GM21717 (cell line): ENCODE results near the gene SP5.
A peak's percentile ranks its signal among the peaks of the same experiment; 100 is the strongest.
"Not testable (repeated sequence)": the region's sequence is repeated elsewhere in the genome, so short reads cannot be mapped to it uniquely, and the experiment has no call there.

Experiments used
- ATAC-seq: cut with Tn5 transposase; IDR thresholded peaks from one replicate; pipeline ENCODE4 v1.9.1; 2021; ENCODE audit warnings: mild to moderate bottlenecking, moderate library complexity; ENCODE audit not compliant: unreplicated experiment

SP5 gene

GRCh38 chr2:170715062-170715931 lies at the start of gene SP5:
Gene SP5, plus strand, starts transcription at chr2:170715337. Its CDS starts 176 bp downstream, at chr2:170715513.
- ATAC-seq: no peak

- ATAC-seq: no peak
These were observed 49.4 kb upstream of the SP5 start for GRCh38 chr2:170665743-170666142.

DNA sequence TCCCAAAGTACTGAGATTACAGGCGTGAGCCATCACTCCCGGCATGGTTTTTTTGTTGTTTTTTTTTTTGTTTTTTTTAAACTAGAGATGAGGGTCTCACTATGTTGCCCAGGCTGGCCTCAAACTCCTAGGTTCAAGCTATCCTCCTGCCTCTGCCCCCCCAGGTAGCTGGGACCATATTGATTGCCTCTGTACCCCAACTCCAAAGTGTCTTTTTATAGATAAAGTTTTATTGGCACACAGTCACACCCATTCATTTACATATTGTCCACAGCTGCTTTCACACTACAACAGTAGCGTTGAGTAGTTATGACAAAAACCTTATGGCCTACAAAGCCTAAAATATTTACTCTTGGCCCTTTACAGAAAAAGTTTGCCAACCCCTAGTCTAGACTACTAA lies 45.2 kb upstream of the SP5 start:
- ATAC-seq: no peak

DNA sequence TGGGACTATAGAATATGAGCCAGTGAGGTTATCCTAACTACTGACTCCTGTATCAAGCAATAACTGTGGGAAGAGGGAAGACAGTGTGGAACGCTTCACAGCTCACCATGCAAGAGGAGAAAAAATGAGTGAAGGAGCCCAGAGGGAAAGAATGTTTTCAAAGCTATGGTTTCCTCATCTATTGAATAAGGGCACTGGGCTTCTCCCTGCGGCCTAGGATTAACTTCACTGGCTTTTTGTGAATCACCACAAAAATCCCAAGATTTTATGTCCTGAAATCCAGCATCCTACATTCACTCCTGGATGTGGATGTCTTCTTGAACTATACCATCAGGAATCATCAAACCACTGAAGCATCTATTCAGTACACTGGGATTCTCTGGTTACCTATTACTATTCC lies 44.5 kb upstream of the SP5 start:
- ATAC-seq: no peak

DNA sequence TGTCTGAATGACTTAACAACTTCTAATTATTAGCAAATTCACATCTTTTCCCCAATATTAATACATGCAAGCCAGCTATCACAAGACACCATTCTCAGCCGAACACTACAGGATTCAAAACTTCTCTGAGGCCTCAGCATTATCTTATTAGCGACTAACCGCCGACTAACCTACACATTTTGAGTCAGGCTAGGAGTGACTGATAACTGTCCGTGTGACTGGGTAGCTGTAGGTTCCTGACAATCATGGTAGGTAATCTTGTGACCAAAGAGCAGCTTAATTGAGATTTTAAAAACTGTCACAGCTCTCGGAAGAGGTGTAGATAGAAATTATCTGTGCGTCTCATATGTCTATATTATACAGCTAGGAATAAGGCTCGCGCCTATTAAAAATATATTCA lies 44.1 kb upstream of the SP5 start:
- no peak for ATAC-seq

DNA sequence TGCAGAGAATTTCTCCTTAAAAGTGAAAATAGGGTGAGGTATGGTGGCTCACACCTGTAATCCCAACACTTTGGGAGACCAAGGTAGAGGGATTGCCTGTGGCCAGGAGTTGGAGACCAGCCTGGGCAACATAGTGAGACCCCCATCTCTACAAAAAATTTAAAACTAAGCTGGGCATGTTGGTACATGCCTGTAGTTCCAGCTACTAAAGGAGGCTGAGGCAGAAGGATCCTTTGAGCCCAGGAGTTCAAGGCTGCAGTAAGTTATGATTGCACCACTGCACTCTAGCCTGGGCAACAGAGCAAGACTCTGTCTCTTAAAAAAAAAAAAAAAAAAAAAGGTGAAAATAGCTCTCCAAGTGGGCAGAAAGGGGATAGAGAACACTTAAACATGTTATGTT lies 40.9 kb upstream of the SP5 start:
- ATAC-seq: not testable (repeated sequence)

- no peak for ATAC-seq
These were observed 39.4 kb upstream of the SP5 start for GRCh38 chr2:170675701-170676100.

DNA sequence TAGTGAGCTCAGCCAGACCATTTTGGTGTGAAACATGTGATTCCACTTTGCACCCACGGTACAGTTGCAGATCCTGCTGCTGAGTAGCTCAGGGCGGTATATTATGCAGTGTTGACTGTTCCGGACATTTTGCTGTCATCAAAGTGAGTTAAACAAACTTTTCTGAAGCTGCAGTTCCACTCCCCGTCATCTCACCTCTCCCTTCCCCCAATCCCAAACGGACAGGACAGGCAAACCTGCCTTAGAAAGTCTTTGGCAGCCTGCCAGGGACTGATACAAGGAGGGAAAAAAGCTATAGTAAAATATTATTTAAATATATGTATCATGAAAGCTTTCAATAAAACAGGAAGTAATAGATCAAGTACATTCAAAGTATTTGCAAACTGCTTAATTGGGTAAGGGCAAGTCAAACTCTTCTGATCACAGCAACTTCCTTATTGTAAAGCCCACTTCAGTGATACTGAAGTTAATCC lies 35.5 kb upstream of the SP5 start:
- ATAC-seq: no peak

DNA sequence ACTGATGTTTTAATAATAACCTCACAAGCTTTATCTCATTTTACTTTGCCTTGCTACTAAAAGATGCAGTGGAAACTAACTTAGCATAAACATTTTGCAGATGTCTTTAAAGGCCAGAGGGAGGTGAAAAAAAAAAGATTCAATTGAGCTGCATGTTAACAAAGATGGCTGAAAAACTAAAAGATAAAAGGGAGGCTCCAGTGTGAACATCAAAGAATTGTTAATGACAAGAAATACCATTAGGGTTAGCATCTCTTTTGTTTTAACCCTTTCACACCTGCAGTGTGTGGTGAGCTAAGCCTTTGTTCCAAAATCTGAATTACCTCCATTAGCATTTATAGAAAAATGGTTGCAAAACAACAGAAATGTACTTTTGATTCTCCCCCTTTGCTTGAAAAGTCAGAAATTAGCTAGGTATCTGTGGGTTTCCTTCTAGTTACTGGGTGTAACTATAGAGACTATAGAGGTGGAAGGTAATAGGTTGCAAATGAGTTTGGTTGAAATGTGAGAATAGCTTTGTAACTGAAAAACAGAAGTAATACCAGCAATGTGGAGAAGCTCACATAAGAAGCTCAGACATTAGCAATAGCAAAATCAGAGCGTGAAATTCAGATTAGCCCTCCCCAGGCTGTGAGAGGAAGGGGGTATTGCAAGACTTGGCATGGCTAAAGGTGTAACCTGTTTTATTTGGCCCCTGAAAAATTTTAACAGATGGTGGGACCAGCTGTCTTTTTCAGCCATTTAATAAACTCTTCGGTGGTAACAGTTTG lies 34.8 kb upstream of the SP5 start:
- ATAC-seq: peak; percentile 95

- no peak for ATAC-seq
These were observed 33.8 kb upstream of the SP5 start for GRCh38 chr2:170681311-170681710.

DNA sequence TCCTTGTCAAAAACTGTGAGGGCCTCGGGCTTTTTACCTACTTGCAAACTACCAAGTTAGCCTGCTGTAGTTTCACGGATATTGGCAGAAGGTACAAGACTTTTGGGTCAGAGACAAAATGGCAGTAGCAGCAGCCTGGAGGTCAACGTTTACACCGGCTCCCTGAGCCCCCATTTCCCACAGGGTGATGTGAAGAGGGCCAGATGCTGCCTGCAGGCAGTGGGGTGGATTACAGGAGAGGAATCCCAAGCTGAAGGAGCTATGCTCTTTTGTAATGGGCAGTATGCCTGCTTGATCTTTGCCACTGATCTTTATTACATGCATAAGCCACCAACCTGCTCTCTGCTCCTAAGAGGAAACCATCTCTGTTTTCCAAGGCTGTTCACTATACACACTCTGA lies 29.5 kb upstream of the SP5 start:
- no peak for ATAC-seq

GRCh38 chr2:170689481-170689880 lies 25.7 kb upstream of the SP5 start:
- no peak for ATAC-seq

GRCh38 chr2:170690640-170691039 lies 24.5 kb upstream of the SP5 start:
- ATAC-seq: no peak

DNA sequence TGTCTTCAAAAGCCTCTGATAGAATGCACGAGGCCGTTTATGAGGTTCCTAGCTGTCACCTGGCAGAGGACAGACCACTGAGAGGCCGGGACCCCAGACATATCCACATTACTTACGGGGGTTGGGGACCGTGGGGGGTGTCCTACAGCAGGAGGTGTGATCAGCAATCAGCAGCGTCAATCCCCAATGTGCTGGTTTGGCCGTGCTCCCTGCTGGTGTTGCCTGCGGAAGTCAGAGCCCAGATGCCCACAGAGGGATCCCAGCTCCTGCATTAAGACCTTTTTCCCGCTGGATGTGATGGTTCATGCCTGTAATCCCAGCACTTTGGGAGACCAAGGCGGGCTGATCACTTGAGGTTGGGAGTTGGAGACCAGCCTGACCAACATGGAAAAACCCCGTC lies 20.8 kb upstream of the SP5 start:
- no peak for ATAC-seq

- ATAC-seq: no peak
These were observed 19.4 kb upstream of the SP5 start for GRCh38 chr2:170695521-170696410.

GRCh38 chr2:170696948-170697347 lies 18.2 kb upstream of the SP5 start:
- no peak for ATAC-seq

- no peak for ATAC-seq
These were observed 14.1 kb upstream of the SP5 start for GRCh38 chr2:170701011-170701410.

DNA sequence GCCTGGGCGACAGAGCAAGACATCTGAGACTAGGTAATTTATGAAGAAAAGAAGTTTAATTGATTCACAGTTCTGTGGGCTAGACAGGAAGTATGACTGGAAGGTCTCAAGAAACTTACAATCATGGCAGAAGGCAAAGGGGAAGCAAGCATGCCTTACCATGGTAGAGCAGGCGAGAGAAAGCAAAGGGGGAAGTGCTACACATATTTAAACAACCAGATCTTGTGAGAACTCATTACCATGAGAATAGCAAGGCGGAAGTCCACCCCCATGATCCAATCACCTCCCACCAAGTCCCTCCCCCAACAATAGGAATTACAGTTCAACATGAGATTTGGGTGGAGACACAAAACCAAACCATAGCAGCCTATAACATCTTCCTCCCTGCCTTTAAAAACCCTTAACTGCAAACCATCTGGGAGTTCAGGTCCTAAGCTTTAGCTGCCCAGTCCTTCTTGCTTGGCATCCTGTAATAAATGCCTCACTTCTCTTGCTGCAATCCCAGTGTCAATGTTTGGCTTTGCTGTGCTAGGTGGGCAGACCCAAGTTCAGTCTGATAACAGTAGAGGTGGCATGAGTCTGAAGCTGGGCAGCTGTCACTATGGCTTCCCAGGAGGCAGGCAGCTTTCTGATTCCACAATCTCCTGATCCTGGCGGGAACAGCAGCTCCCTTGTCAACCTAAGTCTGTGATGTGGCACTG lies 11.2 kb upstream of the SP5 start:
- no peak for ATAC-seq

- ATAC-seq: no peak
These were observed 7.0 kb upstream of the SP5 start for GRCh38 chr2:170707821-170708795.
